Right lobe of liver (tissue), 4 donors: ENCODE data around the gene TBX10.

Experiments used
- POLR2A ChIP-seq: fragments of 450-650 bp; IDR thresholded peaks from one replicate; pipeline ENCODE4 v1.6.1; 2017; ENCODE audit warnings: antibody characterized with exemption, mild to moderate bottlenecking
- TF ChIP-seq, protein P1 (sequence below), 4 donors: fragments of 200-600 bp in 3 of 4; fragments of 450-650 bp in 1 of 4; IDR thresholded peaks; one replicate each; pipeline versions ENCODE4 v1.5.1 to v1.8.0; 2016 to 2022; ENCODE audit warnings: antibody characterized with exemption in 4 of 4, mild to moderate bottlenecking in 2 of 4
- donor health status: DM: no; HTN: no; CAD: no.
- donor health status: DM: no; HTN: no; CAD: no.
- donor health status: DM: no; HTN: yes; CAD: no.

DNA sequence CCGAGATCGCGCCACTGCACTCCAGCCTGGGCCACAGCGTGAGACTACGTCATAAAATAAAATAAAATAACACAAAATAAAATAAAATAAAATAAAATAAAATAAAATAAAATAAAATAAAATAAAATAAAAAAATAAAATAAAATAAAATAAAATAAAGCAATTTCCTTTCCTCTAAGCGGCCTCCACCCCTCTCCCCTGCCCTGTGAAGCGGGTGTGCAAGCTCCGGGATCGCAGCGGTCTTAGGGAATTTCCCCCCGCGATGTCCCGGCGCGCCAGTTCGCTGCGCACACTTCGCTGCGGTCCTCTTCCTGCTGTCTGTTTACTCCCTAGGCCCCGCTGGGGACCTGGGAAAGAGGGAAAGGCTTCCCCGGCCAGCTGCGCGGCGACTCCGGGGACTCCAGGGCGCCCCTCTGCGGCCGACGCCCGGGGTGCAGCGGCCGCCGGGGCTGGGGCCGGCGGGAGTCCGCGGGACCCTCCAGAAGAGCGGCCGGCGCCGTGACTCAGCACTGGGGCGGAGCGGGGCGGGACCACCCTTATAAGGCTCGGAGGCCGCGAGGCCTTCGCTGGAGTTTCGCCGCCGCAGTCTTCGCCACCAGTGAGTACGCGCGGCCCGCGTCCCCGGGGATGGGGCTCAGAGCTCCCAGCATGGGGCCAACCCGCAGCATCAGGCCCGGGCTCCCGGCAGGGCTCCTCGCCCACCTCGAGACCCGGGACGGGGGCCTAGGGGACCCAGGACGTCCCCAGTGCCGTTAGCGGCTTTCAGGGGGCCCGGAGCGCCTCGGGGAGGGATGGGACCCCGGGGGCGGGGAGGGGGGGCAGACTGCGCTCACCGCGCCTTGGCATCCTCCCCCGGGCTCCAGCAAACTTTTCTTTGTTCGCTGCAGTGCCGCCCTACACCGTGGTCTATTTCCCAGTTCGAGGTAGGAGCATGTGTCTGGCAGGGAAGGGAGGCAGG, 56.0 kb downstream of the TBX10 start, which contains the start of gene GSTP1:
- TF ChIP-seq POLR2A, result peak; percentile 72
- TF ChIP-seq, protein P1, sequence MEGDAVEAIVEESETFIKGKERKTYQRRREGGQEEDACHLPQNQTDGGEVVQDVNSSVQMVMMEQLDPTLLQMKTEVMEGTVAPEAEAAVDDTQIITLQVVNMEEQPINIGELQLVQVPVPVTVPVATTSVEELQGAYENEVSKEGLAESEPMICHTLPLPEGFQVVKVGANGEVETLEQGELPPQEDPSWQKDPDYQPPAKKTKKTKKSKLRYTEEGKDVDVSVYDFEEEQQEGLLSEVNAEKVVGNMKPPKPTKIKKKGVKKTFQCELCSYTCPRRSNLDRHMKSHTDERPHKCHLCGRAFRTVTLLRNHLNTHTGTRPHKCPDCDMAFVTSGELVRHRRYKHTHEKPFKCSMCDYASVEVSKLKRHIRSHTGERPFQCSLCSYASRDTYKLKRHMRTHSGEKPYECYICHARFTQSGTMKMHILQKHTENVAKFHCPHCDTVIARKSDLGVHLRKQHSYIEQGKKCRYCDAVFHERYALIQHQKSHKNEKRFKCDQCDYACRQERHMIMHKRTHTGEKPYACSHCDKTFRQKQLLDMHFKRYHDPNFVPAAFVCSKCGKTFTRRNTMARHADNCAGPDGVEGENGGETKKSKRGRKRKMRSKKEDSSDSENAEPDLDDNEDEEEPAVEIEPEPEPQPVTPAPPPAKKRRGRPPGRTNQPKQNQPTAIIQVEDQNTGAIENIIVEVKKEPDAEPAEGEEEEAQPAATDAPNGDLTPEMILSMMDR (IDR thresholded peaks at IDR 0.05), result peak; percentile 50 to 61 (median 52)
